IPS-NIHi7 (cell line): ENCODE results near the gene NTNG1.

Experiments
- DNase-seq: peaks from one replicate; pipeline ENCODE4 v3.0.0; 2012; ENCODE audit warnings: mixed read lengths; ENCODE audit errors: extremely low spot score

NTNG1 gene

GRCh38 chr1:107328087-107328486 lies 187.2 kb downstream of the NTNG1 start:
- DNase-seq = no peak

DNA sequence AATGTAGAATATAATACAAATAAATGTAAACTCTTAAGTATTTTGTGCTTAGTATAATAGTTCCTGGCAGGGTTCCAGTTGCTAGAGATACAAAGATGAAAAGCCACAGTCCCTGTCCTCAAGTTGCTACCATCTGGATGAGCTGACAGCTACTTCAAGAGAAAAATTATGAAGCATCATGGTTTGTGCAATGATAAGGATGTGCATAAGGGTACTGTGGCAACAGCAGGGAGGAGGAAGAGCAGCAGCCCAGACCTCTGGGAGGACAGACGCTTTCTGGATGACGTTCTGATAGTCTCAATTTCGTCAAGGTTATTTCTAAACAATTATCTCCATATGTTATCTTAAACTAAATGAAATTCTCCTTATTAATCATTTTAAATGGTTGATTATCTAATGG lies 198.9 kb downstream of the NTNG1 start:
- DNase-seq = no peak

DNA sequence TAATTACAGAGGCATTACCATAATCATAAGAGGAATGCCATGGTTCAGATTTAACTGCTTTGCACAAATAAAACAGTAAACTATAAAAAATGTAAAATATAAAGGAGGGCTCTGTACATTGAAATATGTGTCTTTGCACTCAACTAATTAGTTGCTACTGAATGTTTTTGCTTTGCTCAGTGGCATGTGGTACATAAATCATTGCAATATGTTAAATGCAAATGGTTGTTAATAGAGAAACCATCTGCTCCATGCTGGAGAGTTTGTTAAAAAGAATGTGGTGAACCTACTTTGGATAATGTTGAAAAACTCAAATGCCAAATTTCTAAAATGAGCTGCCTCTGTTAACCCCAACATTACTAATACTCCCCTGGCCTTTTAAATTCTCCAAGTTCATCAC lies 201.5 kb downstream of the NTNG1 start:
- no peak for DNase-seq

DNA sequence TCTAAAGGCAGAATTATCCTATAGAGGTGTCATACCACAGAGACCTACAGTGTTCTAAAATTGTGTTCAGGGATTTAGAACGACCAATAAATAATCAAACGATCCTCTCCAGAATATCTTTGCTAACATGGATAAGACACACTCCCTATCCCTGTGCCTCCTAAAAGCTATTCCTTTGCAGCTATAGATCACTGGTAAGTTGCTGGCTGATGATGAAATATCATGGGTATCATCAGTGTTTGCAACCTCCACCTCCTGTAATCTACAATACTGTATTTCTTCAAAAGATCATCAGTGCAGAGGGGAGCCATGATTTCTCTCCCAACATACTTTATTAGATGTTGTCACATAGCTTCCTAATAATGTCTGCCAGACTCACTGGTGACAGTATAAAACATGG lies 201.9 kb downstream of the NTNG1 start:
- DNase-seq = no peak

- no peak for DNase-seq
These were observed 202.8 kb downstream of the NTNG1 start for GRCh38 chr1:107343601-107344000.

DNA sequence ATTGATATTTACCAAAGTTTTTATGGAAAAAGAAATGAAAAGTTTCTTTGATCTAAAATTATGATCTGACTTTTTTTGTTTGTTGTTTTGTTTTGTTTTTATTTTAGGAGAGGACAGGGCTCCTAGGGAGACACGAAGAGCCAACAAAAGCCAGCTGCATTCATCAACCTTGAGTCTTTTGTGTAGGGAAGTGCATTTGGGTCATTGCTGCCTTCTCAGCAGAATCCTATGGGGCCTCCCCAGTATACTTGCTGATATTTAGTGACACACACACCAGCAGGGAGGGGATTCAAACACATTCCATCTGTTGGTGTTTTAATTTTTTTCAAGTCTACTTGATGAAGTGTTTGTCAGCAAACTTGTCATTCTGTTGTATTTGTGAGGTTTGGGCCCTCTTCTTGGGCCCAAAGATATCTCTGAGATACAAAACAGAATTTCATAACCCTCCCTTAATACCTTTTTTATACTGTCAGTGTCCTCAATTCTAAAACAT lies 203.5 kb downstream of the NTNG1 start:
- no peak for DNase-seq

DNA sequence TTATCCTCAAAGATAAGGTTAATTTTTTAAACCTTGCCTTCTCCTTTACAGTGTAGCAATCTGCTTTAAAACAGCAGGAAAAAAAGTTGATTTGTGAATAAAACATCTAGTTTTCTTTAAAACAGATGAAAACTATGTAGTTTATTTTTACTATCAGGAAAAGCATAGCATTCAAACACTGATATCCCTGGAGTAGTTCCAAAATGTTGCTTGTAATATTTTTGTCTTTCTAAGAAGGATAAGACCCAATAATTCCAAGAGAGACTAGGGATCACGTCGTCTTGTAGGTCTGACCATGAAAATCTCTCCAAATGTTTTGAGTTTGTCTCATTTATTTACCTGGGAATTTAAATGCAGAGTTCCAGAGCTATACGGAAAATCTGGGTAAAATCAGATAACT lies 204.0 kb downstream of the NTNG1 start:
- DNase-seq = no peak

DNA sequence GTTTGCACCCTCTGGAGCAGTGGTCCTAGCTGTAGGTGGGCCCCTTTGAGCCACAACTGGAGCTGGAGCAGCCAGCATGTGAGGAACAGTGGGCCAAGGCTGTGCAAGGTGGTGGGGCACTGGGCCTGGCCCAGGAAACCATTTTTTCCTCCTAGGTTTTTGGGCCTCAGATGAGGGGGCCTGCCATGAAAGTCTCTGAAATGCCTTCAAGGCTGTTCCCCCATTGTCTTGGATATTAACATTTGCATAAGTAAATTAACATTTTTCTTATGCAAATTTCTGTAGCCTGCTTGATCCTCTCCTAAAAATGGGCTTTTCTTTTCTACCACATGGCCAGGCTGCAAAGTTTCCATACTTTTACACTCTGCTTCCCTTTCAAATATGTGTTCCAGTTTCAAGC lies 212.0 kb downstream of the NTNG1 start:
- no peak for DNase-seq

DNA sequence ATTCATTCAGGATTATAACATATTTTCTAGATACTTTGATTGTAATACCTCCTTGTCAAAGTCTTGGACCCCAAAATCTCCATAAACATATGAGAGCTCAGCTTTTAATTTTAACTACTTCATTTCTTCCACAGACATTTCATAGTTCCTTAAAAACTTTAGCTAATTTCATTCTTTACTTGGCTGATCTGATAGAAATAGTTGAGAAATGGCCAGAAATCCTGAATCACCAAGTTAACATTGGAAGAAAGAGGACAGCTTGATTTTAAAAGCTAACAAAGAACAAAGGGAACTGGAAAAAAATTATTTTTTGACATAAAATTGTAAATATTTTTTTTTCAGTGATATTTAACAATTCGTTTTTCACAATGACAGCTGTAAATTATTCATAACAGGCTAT lies 216.5 kb downstream of the NTNG1 start:
- no peak for DNase-seq

- DNase-seq = no peak
These were observed 217.9 kb downstream of the NTNG1 start for GRCh38 chr1:107358619-107359327.

DNA sequence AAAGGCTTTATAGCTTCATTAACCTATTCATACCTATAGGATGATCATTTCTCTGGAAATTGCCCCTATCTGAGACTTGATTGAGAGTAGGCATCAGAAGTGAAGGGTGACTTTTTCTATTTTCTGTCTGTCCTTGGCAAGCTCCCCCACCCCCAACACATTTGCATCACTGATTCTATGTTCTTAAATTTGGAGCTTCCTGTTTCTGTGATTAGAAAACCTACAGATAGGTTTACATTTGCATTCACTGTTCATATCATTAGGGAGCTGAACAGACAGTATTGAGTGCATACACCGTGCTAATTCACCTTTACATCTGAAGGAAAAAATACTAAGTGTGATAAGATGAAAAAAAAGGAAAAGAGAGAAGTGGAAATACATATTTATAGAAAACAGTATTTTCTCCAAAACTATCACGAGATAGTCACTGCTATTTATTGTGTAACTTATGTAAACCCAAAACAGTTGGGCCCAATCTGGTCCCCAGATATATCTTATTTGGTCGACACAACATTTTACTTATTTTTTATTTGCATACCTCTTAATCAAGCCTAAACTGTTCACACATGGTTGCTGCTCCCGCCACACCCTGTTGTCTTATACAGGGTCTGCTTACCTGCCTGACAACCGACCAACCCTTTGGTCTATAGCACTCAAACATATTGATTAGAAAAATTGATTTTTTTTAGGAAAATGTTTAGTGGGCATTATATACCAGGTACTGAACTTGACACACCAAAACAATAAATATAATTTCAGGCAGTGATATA lies 218.8 kb downstream of the NTNG1 start:
- DNase-seq = no peak

DNA sequence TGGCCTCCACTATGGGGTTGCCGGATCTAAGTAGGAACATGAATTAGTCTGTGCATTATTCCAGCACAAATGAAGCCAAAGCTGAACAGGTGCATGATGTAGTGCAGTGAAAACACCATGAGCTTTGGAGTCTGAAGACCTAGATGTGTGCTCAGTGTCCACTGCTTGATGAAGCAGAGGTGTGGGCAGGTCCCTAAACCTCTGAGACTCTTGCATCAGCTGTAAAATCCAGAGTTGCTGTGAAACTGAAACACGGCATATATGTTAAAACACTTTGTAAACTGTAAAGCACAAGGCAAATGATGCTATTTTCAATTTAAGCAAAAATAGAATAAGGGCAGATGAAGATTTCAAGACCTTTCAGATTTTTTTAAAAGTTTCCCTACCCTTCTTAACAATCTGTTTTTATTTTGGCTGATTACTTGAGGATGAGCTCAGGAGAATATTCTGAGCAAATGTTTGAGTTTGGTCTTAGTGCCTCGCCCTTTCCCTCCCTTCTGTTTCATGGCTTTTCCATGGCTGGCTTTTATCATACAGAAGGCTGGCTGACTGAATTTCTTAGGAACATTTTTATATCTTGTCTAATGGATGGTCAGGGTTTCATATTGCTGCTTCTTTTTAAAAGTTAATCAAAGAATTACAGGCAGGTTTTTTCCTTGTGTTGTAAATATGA lies 221.8 kb downstream of the NTNG1 start:
- no peak for DNase-seq

- no peak for DNase-seq
These were observed 222.3 kb downstream of the NTNG1 start for GRCh38 chr1:107363154-107363553.

- DNase-seq = no peak
These were observed 224.8 kb downstream of the NTNG1 start for GRCh38 chr1:107365527-107366240.

- no peak for DNase-seq
These were observed 237.6 kb downstream of the NTNG1 start for GRCh38 chr1:107378426-107378825.

- no peak for DNase-seq
These were observed 238.0 kb downstream of the NTNG1 start for GRCh38 chr1:107378866-107379265.

DNA sequence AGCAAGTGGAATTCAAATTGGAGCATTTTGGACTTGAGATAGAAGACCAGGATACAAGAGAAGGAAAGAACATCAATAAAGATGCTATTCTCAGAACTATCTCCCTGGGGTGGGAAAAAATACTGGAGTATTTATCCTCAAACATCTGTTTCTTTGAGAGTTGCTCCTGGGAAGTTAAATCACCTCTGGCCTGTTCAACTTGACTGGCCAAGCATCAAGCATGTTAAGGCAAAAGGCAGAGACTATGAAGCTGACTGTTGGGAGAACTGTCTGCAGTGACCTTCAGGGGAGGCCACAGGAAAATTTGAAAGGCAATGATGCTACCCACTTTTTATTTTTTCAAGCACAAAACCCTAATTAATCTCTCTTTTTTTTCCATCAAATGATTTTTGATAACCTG lies 239.0 kb downstream of the NTNG1 start:
- no peak for DNase-seq

- DNase-seq = no peak
These were observed 248.9 kb downstream of the NTNG1 start for GRCh38 chr1:107389410-107390396.

DNA sequence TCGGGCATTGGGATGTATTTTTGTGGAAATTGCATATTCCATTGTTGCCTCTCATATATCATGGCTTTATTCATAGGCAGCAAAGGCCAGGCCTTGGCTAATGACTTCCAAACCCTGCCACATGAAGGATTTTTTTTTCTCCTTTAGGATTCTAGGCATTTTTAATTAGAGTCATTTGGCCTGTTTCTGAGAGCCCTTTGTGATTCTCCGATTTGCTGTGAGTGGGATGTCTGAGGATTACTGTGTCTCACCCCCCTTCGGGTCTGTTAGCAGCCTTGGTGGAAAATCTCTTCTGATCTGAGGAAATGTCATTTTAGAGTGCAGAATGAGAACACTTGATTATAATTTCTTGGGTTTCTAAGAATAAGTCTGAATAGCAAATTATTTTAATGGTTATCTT lies 253.5 kb downstream of the NTNG1 start:
- no peak for DNase-seq

DNA sequence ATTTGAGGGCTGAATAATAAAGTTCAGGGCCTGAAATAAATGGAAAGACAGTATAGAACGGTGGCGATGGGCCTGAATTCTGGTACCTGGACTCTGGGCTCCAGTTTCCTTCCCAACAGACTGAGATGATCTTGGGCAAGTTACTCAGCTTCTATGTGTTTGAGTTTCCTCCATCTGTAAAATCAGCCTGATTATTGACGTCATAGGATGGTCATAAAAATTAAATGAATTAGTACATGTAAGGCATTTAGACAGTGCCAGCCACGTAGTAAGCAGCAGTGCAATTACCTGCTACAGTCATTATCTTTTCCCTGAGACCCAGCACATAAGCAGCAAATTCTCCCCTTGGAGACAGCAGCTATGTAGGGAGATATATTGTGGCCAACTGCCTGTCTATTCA lies 260.9 kb downstream of the NTNG1 start:
- no peak for DNase-seq

- DNase-seq = no peak
These were observed 263.9 kb downstream of the NTNG1 start for GRCh38 chr1:107404756-107405155.
